DND-41 (cell line): ENCODE measurements around the gene ACOT4.

ENCODE experiments used
- ATAC-seq: fragments of 200-7000 bp; cut with Tn5 transposase; 3 replicates; pipeline ENCODE4 v1.9.1; 2021; ENCODE audit warnings: low read depth; ENCODE audit not compliant: insufficient read depth
- DNase-seq: peaks from one replicate; pipeline ENCODE4 v3.0.0-alpha.2; 2020
- H2AFZ ChIP-seq: 2 replicates; pipeline ENCODE4 v1.6.0; 2012; ENCODE audit warnings: low read depth, low read length
- H3K27ac ChIP-seq: 2 replicates; pipeline ENCODE4 v1.5.1; 2012; ENCODE audit warnings: low read length, inconsistent platforms
- H3K27me3 ChIP-seq: fragments of 200-600 bp; sonication (generic); 2 replicates; pipeline ENCODE4 v1.6.0; 2012; ENCODE audit warnings: low read length, mild to moderate bottlenecking, inconsistent platforms; ENCODE audit not compliant: insufficient read depth, poor library complexity
- H3K36me3 ChIP-seq: 2 replicates; pipeline ENCODE4 v1.5.1; 2012; ENCODE audit warnings: low read length, inconsistent platforms; ENCODE audit not compliant: insufficient read depth
- H3K4me1 ChIP-seq: 2 replicates; pipeline ENCODE4 v1.5.1; 2012; ENCODE audit warnings: mild to moderate bottlenecking, low read length; ENCODE audit not compliant: insufficient read depth
- H3K4me2 ChIP-seq: 2 replicates; pipeline ENCODE4 v1.6.0; 2012; ENCODE audit warnings: mild to moderate bottlenecking, moderate library complexity, low read length, inconsistent platforms; ENCODE audit not compliant: insufficient read depth
- H3K4me3 ChIP-seq, 2 experiments: fragments of 200-600 bp in 1 of 2; shearing (Covaris generic) in 1 of 2; 2 replicates each; pipeline ENCODE4 v1.5.1; 2012 to 2016; ENCODE audit warnings: inconsistent platforms in 2 of 2, low read length in 2 of 2, mild to moderate bottlenecking in 2 of 2, low read depth in 1 of 2, moderate library complexity in 1 of 2
- H3K79me2 ChIP-seq: 2 replicates; pipeline ENCODE4 v1.6.0; 2012; ENCODE audit warnings: low read length, inconsistent platforms; ENCODE audit not compliant: insufficient read depth
- H3K9ac ChIP-seq: 2 replicates; pipeline ENCODE4 v1.6.0; 2012; ENCODE audit warnings: low read depth, mild to moderate bottlenecking, inconsistent platforms, low read length, moderate library complexity
- H3K9me3 ChIP-seq: 2 replicates; pipeline ENCODE4 v1.5.1; 2012; ENCODE audit warnings: low read length, moderate library complexity, mild to moderate bottlenecking, inconsistent platforms; ENCODE audit not compliant: insufficient read depth, severe bottlenecking
- H4K20me1 ChIP-seq: 2 replicates; pipeline ENCODE4 v1.6.0; 2012; ENCODE audit warnings: low read length; ENCODE audit not compliant: insufficient read depth
- CTCF ChIP-seq: IDR thresholded peaks from 2 replicates; pipeline ENCODE4 v1.5.1; 2012; ENCODE audit warnings: borderline replicate concordance, low read length, moderate library complexity, mild to moderate bottlenecking; ENCODE audit not compliant: poor library complexity, severe bottlenecking; ENCODE audit errors: extremely low read depth
- EZH2 ChIP-seq: IDR thresholded peaks from 3 replicates; pipeline ENCODE4 v1.6.1; 2012; ENCODE audit warnings: borderline replicate concordance, low read depth, mild to moderate bottlenecking, moderate library complexity, low read length, inconsistent platforms; ENCODE audit not compliant: severe bottlenecking

Gene ACOT4

GRCh38 chr14:73613046-73613383 lies 21.3 kb downstream of the ACOT4 start:
- Histone ChIP-seq H3K27ac (no peak overlapping the region), H2AFZ (peak overlapping the region; percentile 63)

DNA sequence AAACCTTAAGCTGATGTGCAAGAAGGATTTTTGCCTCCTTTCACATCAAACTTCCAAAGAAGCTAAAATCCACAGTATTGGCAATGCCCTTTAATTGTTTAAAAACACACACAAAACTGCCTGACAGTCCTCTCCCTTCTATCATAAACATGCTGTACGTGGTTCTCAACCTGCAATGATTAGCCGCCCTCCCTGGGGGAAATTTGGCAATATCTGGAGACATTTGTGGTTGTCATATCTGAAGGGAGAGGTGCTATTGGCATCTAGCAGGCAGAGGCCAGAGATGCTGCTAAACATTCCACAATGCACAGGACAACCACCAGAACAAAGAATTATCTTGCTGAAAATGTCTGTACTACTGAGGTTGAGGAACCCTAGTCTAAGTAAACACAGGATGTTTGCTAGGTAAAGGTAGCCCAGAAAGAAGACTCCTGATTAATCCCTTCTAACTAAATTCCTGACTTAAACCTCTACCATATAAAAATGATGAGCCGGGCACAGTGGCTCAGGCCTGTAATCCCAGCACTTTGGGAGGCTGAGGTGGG lies 21.8 kb downstream of the ACOT4 start:
- peak overlapping the region; percentile 77; the same call in 1 of the 2 replicates for H3K4me2 ChIP-seq
- no peaks in the 10 kb centered on the region for H3K9me3 ChIP-seq
- H3K4me1 ChIP-seq = peaks cover 12% of the 10 kb centered on the region
- peaks cover 10% of the 10 kb centered on the region for H3K27me3 ChIP-seq
- H3K79me2 ChIP-seq = no peaks in the 10 kb centered on the region
- DNase-seq (no peak), ATAC-seq (no peak)
- no peaks in the 10 kb centered on the region for H4K20me1 ChIP-seq
- no peaks in the 10 kb centered on the region for H3K36me3 ChIP-seq
- no peak overlapping the region for H3K4me3 ChIP-seq
- no peak for TF ChIP-seq CTCF
- TF ChIP-seq EZH2 = no peak
- peak overlapping the region; percentile 57; the same call in 1 of the 2 replicates for H3K9ac ChIP-seq
- no peak overlapping the region for H2AFZ ChIP-seq
- no peak overlapping the region for H3K27ac ChIP-seq

More at GRCh38 chr14:73613046-73613383, 21.3 kb downstream of the ACOT4 start:
- H3K9ac ChIP-seq = peak overlapping the region; percentile 57
- H3K4me3 ChIP-seq = peak overlapping the region; percentile 25 to 62; a peak in 3 of 4 replicates
- H4K20me1 ChIP-seq = no peaks in the 10 kb centered on the region
- DNase-seq (no peak), ATAC-seq (no peak)
- H3K27me3 ChIP-seq = peaks cover 10% of the 10 kb centered on the region
- H3K36me3 ChIP-seq = no peaks in the 10 kb centered on the region
- H3K4me1 ChIP-seq = peaks cover 12% of the 10 kb centered on the region
- peak overlapping the region; percentile 77 for H3K4me2 ChIP-seq
- H3K9me3 ChIP-seq = no peaks in the 10 kb centered on the region
- H3K79me2 ChIP-seq = no peaks in the 10 kb centered on the region
- TF ChIP-seq CTCF (no peak), EZH2 (no peak)

DNA sequence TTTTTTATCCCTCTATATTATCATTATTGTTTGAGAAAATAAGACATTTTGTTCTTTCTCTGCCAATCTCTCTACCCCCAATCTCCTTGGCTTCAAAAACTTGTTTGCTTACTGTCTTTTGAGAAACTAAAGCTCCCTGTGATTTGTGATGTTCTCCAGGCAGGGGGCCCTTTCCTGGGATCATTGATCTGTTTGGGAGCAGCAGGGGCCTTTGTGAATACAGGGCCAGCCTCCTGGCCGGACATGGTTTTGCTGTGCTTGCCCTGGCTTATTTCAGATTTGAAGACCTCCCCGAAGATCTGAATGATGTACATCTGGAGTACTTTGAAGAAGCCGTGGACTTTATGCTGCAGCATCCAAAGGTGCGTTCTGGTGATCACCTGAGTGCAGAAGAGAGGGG lies 25.2 kb downstream of the ACOT4 start:
- H3K4me3 ChIP-seq = no peak overlapping the region
- H3K4me1 ChIP-seq = peaks cover 12% of the 10 kb centered on the region
- ATAC-seq = no peak

More for the DNA sequence above, 25.2 kb downstream of the ACOT4 start:
- H3K4me2 ChIP-seq = no peak overlapping the region
- no peaks in the 10 kb centered on the region for H3K36me3 ChIP-seq
- H3K9me3 ChIP-seq = no peaks in the 10 kb centered on the region
- no peak overlapping the region for H2AFZ ChIP-seq
- TF ChIP-seq CTCF = no peak
- TF ChIP-seq EZH2 = no peak
- H3K9ac ChIP-seq = no peak overlapping the region
- H3K79me2 ChIP-seq = no peaks in the 10 kb centered on the region
- H3K27ac ChIP-seq = no peak overlapping the region
- no peak for DNase-seq
- H4K20me1 ChIP-seq = no peaks in the 10 kb centered on the region
- H3K27me3 ChIP-seq = peaks cover 10% of the 10 kb centered on the region
